ENCODE data around the gene P2RX1.
A peak's percentile ranks its signal among the peaks of the same experiment; 100 is the strongest.

The P2RX1 gene

DNA sequence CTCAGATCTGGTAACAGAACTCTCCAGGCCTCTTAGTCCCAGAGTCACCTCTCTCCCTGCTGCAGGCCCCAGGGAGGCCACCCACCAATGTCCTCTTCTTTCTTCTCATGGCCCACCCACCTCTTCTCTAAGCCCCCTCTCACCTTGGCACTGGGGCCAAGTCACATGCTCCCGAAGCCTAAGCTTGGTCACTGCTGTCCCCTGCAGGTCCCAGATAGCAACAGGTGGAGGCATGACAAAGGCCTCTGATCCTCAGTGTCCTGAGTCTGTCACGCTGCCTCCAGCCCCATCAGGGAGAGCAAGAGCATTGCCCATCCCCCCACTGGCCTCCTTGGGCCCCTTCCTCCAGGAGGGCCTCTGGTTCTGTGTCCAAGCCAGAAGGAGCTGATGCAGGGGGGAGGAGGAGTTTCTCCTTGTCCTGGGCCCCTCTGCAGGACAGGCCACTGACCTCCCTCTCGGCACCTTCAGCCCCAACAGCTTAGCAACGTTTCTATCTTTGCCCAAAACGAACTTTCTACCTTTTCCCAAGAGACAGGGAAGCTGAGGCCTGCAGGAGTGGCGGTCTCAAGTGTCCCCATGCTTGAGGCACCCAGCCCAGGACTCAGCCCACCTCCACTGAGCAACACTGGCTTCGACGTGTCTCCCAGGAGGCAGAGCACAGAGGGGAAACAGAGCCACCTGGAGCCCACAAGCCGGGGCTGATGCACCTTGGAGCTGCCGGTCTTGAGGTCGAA, 8.6 kb downstream of the P2RX1 start:
- no peak for DNase-seq (ENCODE audit: low read depth in 3 of 3, low spot score in 1 of 3)

DNA sequence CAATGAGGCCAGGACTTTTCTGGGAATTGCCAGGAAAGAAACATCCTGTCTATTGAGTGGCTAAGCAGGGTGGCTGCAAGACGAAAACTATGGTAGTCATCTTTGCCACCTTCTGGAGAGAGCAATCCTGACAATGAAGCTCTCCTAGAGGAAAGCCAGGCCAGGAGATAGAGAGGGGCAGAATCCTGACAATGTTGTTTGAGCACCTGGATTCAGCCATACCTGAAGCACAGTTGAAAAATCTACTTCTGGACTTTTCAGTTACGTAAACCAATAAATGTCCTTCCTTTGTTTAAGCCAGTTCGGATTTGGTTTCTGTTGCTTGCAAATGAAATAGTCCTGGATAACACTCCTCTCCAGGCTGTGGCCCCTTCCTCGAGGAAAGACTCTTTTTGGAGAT, 9.4 kb downstream of the P2RX1 start:
- DNase-seq (ENCODE audit: low read depth in 3 of 3, low spot score in 1 of 3): no peak

DNA sequence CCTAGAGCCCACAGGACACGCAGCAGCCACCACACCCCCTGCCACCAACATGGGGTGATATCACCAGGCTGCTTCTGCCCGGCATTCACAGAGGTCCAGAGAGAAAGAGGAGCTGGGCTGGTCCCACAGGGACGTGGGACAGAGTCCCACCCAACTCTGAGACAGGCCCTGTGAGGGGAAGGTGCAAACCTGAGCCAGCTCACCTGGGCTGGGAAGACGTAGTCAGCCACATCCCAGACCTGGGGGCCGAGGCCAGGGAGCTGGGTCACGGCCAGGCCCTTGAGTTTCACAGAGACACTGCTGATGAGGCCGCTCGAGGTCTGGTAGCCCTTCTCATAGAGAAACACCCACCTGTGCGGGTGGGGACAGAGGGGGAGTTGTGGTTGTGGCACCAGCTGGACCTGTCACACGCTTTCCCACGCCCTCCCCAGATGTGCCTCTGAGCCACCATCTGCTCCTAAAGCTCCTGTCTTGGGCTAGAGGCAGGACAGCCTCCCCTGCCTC, 11.2 kb downstream of the P2RX1 start:
- no peak for DNase-seq (ENCODE audit: low read depth in 3 of 3, low spot score in 1 of 3)

- no peak for DNase-seq (ENCODE audit: low read depth in 3 of 3, low spot score in 1 of 3)
Observed at GRCh38 chr17:3904501-3904900, 11.8 kb downstream of the P2RX1 start.

- no peak for DNase-seq (ENCODE audit: low read depth in 3 of 3, low spot score in 1 of 3)
Observed at GRCh38 chr17:3903881-3904290, 12.4 kb downstream of the P2RX1 start.

DNA sequence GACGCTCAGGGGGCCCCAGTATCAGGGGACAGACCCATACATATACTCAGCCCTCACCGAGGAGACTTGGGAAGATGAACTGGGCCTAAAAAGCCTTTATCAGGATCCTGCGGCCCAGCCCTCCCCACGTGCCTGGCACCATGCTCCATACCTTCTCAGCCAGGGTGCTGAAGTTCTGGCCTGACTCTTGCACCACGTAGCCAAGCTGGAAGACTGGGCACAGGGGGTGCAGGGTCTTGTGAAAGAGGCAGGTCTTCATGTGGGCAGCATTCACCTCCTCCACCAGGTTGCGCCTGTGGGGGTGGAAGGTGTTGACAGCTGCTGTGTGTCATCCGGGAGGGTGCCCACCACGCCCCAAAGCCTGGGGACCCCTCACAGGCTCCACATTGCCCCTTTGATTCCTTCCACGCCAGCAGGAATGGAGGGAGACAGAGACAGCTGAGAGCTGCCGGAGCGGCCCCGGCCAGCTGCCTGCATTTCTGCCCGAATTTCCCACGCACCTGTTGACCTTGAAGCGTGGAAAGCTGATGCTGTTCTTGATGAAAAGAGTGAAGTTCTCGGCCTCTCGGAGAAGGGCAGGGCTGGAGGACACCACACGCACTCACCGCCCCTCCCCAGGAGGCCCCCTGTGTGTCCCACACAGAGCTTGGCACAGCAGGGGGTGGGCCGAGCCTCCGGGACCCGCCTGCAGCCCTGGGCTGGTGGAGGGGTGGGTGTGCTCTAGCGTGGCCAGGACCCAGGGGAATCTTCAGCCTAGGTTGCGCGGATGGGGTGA, 13.0 kb downstream of the P2RX1 start:
- no peak for DNase-seq (ENCODE audit: low read depth in 3 of 3, low spot score in 1 of 3)

DNA sequence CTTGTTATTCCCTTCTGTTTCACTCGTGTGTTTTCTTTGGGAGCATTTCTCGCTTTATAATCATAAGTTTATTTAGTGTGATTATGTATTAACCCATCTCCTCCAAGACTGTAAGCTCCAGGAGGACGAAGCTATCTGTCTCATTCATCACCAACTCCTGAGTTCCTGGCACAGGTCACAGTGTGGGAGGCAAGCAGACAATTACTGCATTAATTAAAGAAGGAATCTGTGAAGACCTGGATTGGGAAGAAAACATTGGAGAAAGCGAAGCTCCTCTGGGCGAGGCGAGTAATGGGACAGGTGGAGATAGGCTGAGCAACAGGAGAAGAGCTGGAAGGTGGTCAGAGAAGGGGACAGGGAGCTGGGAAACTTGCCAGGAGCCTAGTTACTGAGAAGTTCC, 15.6 kb downstream of the P2RX1 start:
- no peak for DNase-seq (ENCODE audit: low read depth in 3 of 3, low spot score in 1 of 3)

DNA sequence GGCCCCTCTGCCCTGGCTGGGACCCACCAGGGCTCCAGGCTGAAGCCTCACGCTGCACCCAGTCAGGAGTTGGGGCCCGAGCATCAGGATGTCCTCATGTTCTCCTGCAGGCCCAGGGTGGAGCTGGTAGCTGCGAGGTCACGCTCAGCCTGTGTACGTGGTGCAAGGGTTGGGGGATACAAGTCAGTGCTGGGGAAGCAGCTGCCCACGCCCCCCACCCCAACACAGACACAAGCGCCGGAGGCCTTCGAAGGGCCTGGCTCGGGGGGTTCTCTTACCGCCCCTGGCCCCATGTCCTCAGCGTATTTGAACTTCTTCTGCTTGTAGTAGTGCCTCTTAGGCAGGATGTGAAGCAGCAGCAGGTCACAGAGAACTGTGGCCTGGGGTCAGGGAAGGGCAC, 18.5 kb downstream of the P2RX1 start:
- no peak for DNase-seq (ENCODE audit: low read depth in 3 of 3, low spot score in 1 of 3)

DNA sequence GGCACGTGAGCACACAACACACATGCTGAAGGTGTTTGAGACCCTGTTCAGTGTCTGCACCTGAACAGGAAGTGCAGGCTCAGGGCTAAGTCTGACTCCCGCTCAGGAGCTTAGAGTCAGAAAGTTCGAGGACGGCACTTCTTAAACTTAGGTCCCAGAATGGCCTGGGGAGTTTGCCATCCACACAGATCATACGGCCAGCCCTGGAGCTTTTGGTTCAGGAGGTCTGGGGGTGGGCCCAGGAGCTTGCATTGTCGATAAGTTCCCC, 19.4 kb downstream of the P2RX1 start:
- DNase-seq (ENCODE audit: low read depth in 3 of 3, low spot score in 1 of 3): no peak

DNA sequence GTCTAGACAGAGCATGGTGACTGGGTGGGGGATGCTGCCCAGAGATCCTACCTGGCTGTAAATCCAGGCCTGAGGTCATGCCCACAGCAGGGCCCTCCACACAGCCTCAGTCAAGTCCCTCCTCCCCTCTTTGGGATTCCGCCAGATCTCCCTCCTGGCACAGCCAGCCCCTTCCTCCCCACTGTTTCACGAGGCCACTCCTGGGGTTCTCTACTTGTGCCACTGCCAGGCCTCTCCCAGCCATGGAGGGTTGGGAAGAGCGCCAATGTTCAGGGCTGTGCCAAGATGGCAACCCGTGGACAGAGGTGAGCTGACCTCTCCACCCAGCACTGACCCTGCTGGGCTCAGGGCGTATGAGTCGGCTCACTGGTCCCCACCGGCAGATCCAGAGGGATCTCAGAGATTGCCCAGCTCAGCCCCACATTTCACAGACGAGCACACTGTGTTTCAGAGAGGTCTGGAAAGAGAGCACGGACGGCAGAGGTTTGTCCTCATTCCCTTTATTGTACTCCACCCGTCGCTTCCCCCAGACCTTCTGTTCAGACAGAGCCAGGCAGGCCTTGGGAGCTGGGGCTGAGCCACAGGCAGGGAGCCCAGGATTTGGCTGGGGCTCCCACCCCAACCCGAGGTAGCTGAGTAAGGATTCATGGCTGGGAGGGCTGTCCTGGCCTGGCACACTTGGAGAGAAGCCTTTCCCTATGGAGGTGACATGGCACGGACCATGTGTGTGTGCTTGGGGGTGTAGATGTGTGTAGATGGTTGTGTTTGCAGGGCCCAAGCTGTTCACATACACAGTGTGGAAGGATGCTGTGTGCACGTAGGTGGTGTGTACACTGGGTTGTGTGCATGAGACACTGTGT, 19.9 kb downstream of the P2RX1 start:
- no peak for DNase-seq (ENCODE audit: low read depth in 3 of 3, low spot score in 1 of 3)

- no peak for DNase-seq (ENCODE audit: low read depth in 3 of 3, low spot score in 1 of 3)
Observed at GRCh38 chr17:3895354-3895753, 20.9 kb downstream of the P2RX1 start.

GRCh38 chr17:3894911-3895343, 21.3 kb downstream of the P2RX1 start:
- no peak for DNase-seq (ENCODE audit: low read depth in 3 of 3, low spot score in 1 of 3)

- no peak for DNase-seq (ENCODE audit: low read depth in 3 of 3, low spot score in 1 of 3)
Observed at GRCh38 chr17:3894188-3894587, 22.1 kb downstream of the P2RX1 start.

- DNase-seq (ENCODE audit: low read depth in 3 of 3, low spot score in 1 of 3): no peak
Observed at GRCh38 chr17:3893720-3894116, 22.5 kb downstream of the P2RX1 start.

GRCh38 chr17:3893003-3893719, 23.1 kb downstream of the P2RX1 start, which contains the start of gene CAMKK1:
CAMKK1 (minus strand) TSS chr17:3893053; CDS start chr17:3885687, 7,366 bp downstream.
- DNase-seq (ENCODE audit: low read depth in 3 of 3, low spot score in 1 of 3): peak; percentile 62 to 79 (median 74)

DNA sequence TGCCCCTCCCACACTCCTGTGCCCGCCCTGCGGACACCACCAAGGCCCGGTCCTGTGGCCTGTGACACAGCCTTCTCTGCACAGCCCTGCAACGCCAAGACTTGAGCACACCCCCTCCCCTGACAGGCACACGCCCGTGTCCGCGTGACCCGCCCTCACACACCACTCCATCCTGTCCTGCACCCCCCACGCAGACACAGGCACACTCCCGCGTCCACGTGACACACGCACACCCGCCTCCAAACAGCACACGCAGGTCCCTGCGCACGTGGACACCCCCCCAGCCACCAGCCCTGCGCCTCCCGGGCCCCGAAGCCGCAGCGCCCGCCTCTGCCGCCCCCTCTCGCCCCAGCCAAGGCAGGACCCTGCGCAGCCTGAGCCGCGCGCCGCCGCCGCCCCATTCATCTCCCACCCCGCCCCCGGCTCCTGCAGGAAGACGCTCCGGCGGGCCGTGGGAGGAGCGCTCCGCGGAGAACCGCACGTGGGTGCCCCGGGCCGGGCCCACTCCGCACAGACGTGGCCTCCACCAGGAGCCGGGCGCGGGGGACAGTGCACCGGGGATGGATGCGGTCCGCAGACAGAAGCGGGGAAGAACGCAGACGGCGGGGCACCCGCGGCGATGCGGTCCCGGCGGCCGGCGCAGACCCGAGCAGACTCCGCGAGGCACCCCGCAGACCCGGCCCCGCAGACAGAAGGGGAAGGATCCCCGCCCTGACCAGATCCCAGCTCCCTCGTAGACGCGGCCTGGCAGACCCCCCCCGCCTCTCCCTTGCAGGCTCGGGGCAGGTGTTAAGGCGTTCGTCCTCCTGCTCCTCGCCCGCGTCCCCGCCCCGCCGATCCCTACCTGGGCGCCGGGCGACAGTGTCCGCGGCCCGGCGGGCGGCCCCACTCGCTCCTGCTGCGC, 23.9 kb downstream of the P2RX1 start:
- peak; percentile 32 to 53 (median 45) for DNase-seq (ENCODE audit: low read depth in 3 of 3, low spot score in 1 of 3)

DNA sequence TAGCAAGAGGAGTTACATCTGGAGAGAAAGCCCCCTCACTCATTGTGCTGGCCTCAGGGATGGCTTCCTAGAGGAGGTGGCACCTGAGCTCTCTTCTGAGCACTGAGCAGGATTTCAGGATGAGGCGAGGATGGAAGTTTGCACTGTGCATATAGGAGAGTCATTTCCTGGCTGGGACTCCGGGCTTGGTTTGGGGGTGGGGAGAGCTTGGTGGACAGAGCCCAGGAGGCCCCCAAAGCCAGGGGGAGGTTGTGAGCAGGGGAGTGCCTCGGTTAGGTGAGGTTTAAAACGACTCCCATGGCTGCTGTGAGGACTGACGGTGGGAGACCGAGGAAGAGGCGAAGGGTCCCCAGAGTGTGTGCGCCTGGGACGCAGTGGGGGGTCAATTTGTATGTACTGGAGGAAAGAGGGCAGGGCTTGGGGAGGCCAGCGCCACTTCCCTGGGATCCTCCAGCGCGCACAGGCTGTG, 24.6 kb downstream of the P2RX1 start:
- DNase-seq (ENCODE audit: low read depth in 3 of 3, low spot score in 1 of 3): no peak

DNA sequence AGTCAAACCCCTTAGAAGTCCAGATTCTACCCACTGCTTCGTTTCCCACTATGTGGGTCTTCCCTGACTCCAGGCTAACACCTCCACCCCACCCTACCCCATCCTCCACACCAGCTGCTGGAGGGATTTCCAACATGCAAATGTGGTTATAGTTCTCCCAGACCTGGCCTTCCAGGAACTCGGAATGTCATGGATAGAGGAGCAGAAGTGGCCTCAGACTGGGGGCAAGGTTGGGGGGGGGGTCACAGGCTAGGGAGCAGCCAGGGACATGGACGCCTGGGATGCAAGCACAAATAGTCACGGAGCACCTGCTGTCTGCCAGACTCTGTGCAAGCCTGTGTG, 25.4 kb downstream of the P2RX1 start:
- no peak for DNase-seq (ENCODE audit: low read depth in 3 of 3, low spot score in 1 of 3)

DNA sequence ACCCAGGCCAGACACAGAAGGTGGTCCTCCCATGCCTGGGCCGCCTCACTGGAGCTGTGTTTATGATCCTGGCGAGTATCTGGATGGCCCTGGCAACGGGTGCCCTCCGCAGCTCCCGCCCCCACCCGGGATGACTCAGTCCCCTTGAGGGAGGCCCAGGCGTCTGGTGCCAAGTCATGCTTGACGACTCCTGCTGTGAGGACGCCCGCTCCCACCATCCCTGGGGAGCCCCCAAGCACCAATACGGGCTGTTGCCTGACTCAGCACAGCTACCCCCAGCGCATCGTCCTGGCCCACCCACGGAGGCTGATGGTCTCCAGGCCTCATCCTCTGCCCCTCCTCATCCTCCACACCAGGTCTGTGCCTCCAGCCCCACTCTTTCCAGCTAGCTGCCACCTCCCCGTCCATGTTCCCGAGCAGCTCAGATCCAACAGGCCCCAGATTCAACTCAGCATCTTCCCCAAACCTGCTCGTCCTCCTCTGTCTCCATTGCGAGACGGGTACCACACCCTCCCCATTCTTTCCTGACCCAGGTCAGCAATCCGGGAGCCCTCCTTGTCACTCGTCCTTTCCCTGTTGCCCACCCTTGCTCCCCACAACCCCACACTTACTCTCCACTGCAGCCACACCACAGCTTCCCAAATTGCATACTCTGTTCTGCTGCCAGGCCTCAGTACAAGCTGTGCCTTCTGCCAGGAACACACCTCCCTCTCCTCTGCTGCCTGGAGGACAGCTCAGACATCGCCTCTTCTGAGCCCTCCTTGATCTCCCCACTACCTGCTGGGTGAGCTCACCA, 26.0 kb downstream of the P2RX1 start:
- peak in 1 of 3 donors; percentile 16 for DNase-seq (ENCODE audit: low read depth in 3 of 3, low spot score in 1 of 3)
